HG03457 (cell line): ENCODE results near the gene CDCA7L.

Source experiments
- ATAC-seq: cut with Tn5 transposase; IDR thresholded peaks from one replicate; pipeline ENCODE4 v1.9.1; 2021; ENCODE audit warnings: moderate number of reproducible peaks; ENCODE audit not compliant: unreplicated experiment

CDCA7L gene

DNA sequence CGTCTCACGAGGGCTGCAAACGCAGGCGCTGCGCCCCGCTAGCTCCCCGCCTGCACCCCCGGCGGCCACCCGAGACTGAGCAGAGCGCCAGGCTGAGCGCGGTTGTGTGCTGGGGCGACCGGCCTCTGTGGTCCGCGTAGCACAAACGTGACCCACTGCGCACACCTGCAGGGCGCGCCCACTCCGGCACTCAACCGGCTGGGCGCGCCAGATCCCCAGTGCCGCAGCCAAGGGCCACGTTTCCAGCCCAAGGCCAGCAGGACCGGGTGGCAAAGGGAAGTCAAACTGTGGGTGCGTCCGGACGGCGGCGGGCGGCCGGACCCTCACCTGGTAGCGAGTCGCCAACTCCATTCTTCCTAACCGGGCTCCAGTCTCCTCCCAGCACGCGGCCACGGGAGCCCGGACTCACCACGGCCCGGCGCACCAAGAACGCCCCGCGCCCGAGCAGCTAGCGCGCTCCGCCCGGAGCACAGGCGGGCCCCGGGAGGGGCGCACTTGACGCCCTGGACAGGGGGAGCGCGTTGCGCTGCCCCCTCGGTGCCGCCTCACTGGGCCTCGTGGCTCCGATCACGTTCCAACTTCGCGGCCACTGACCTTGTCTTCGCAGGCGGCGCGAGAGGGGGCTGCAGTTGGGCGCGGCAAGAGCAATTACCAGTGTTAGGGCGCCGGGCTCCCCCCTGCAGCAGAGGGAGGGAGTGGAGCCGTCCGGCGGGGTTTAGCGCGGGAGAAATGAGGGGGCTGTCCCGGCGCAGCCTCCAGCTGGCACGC, at the start of gene CDCA7L:
TSS of gene CDCA7L (minus strand) at position 446 of the 768 bp plus-strand sequence. CDS start at position 351, 95 bp downstream.
- peak; percentile 83 for ATAC-seq

GRCh38 chr7:21986096-21986495, 40.4 kb upstream of the CDCA7L start:
- no peak for ATAC-seq

DNA sequence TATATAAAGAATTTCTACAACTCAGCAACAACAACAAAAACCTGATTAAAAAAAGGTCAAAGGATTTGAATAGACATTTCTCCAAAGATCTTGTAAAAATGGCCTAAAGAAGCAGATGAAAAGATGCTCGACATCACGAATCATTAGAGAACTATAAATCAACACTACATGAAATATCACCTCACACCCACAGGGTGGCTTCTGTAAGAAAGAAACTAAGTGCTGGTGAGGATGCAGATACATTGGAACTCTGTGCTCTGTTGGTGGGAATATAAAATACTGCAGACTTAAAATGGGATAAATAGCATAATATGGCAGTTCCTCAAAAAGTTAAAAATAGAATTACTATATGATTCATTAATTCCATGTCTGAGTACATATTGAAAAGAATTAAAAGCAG, 38.3 kb upstream of the CDCA7L start:
- ATAC-seq: no peak

- no peak for ATAC-seq
Measured at GRCh38 chr7:21983056-21983455, 37.4 kb upstream of the CDCA7L start.

- ATAC-seq: no peak
Measured at GRCh38 chr7:21981524-21981923, 35.8 kb upstream of the CDCA7L start.

GRCh38 chr7:21980926-21981500, 35.3 kb upstream of the CDCA7L start:
- no peak for ATAC-seq

DNA sequence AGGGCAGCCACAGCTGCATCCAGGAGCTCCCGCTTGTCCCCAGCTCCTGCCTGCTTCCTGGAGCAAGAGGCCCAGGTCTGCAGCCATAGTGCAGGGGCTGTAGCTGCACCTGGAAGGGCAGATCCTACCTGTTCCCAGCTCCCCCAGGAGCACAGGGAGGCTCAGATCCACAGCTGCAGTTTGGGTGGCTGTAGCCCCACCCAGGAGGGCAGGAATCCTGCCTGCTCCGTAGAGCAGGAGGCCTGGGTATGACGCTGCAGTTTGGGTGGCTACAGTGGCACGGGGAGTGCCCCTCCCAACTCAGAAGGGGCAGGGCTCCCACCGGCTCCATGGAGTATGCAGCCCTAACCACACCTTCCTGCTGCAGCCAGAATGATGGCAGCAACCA, 26.7 kb upstream of the CDCA7L start:
- no peak for ATAC-seq

GRCh38 chr7:21971780-21972396, 26.2 kb upstream of the CDCA7L start:
- ATAC-seq: no peak

GRCh38 chr7:21969822-21970221, 24.1 kb upstream of the CDCA7L start:
- no peak for ATAC-seq

DNA sequence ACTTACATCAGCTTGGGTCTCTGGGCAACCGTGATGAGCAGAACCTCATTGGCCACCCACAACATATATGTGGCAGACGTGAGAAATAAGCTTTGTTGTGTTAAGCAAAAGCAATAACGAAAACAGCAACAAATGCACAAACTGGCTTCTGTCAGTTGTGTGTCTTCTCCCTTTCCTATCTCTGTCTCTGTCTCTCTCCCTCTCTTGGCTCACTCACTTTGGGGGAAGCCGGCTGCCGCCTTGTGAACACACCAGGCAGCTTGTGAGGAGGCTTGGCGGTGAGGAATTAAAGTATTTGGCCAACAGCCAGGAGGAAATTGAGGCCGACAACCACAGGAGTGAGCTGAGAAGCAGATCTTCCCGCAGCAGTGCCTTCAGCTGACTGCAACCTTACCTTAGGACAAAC, 21.9 kb upstream of the CDCA7L start:
- ATAC-seq: no peak

- peak; percentile 71 for ATAC-seq
Measured at GRCh38 chr7:21966271-21966670, 20.6 kb upstream of the CDCA7L start.

DNA sequence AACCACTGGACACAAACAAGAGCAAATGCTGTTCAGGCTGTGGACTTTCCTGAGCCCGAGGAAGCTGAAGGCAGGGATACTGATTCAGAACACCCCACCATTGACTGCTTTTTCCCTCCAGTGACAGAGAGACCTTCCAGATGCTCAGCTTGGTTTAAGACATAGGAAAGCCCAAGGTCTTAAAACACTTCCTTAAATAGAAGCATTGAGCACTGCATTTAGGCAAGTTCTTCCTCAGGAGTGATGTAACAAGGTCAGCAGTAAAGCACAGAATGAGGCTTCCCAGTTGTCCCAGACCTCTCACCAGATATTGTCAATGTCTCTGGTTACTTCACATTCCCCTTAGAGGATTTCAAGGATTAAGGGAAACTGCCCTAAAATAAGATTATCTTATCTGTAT, 19.6 kb upstream of the CDCA7L start:
- ATAC-seq: no peak

GRCh38 chr7:21962677-21963076, 17.0 kb upstream of the CDCA7L start:
- ATAC-seq: no peak

- ATAC-seq: no peak
Measured at GRCh38 chr7:21960922-21961321, 15.2 kb upstream of the CDCA7L start.

GRCh38 chr7:21959387-21959776, 13.7 kb upstream of the CDCA7L start:
- ATAC-seq: no peak

- no peak for ATAC-seq
Measured at GRCh38 chr7:21953781-21954180, 8.1 kb upstream of the CDCA7L start.

- no peak for ATAC-seq
Measured at GRCh38 chr7:21948887-21949540, 3.3 kb upstream of the CDCA7L start.

DNA sequence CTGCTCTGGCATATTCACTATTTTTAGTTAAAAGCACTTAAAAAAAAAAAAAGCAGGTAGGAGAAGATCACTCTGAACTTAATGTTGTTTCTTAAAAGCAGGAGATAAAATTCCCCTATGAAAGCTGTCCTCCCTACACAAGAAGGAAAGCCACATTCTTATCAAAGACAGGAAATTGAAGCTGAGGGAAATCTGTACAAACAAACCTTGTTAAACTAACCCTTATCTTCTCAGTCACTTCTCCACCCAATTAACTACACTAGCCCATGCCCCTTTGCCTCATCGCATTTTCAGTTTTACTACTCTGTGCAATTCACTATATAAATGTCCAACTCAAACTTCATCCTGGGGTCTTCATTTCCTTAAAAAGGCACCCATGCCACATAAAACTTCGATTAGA, 2.7 kb upstream of the CDCA7L start:
- no peak for ATAC-seq

- no peak for ATAC-seq
Measured at GRCh38 chr7:21947946-21948345, 2.2 kb upstream of the CDCA7L start.

GRCh38 chr7:21947056-21947455, 1.4 kb upstream of the CDCA7L start:
- no peak for ATAC-seq

DNA sequence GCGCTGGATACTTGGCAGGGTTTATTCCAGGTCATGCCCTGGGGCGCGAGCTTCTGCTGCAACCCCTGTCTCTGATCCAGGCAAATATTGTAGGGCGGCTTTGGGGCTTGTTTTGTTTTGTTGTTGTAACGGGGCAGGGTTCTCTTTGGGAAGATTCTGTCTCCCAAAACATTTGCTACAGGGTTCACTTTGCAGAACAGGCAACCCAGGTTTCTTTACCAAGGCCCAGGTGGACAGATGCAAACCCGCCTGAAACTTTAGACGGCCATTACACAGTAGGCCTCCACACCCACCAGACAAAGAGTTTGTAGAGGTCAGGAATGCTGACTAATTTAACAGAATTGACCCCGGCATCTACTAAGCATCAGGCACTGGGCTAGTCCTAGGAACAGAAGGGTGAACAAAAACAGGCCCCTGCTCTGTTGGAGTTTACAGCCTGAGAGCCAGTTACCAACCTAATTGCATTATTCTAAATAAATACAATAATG, 567 bp upstream of the CDCA7L start:
- ATAC-seq: no peak
